ENCODE measurements around the gene PRKAA1. TPM values are rescaled to one million over a fixed set of nuclear protein-coding genes. Genes with fewer than 3 reads are reported as not detected.
"Not testable (repeated sequence)": the region's sequence is repeated elsewhere in the genome, so short reads cannot be mapped to it uniquely, and the experiment has no call there.

The PRKAA1 gene
- total RNA-seq, 1 experiment from 2014 or later, result 28.8 TPM

DNA sequence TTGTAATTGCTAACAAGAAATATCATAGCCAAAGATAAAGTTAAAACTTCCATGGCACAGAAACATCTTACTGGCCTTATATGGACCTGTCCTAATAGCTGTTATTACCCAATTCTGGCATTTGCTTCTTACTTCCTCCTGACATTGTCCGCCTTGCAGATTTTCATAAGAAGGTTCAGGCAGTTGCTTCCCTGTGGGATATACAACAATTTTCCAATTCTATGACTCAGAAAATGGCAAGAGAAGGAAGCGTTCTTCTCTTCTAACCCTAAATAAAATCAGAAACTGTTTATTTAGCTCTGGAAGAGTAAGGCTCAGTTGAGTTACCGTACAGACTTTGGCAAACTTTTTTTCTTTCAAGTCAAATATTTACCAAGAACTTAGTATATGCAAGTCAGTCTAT, 1.7 kb downstream of the PRKAA1 start:
- Mint-ChIP-seq H3K9me3 (peaks cover 0 to 2% of the 10 kb centered on the region in 2 experiments; a peak in 1 of 5 replicates), H3K27ac (no peak overlapping the region), H3K4me1 (peaks cover 12 to 24% of the 10 kb centered on the region in 2 experiments), H3K27me3 (ENCODE audit: low read depth) (0 out of 2 replicates have a peak, but pooled peaks cover 6% of the 10 kb centered on the region), H3K36me3 (ENCODE audit: insufficient read depth in 1 of 3, low read depth in 3 of 3) (peaks cover 9 to 17% (median 15%) of the 10 kb centered on the region in 3 experiments), H3K4me3 (peak overlapping the region; percentile 90 to 93)
- Histone ChIP-seq H2BK12ac (ENCODE audit: insufficient read length, low read depth, low read length) (no peak overlapping the region), H3K18ac (ENCODE audit: insufficient read length, low read depth, low read length) (no peak overlapping the region), H3K9ac (ENCODE audit: extremely low read depth, insufficient read length, low read length) (no peak overlapping the region), H3K27me3 (ENCODE audit: insufficient read depth, low read length) (no peaks in the 10 kb centered on the region), H3K23ac (ENCODE audit: insufficient read length, low read depth, low read length) (no peak overlapping the region), H4K20me1 (ENCODE audit: control insufficient read depth, insufficient read depth, insufficient read length) (no peaks in the 10 kb centered on the region), H3K79me2 (ENCODE audit: insufficient read depth, low read length) (peaks cover 34% of the 10 kb centered on the region; the same call in 1 of the 2 replicates), H2BK120ac (ENCODE audit: low read depth, low read length, poor library complexity, severe bottlenecking) (no peak overlapping the region), H2BK20ac (ENCODE audit: low read depth, low read length, poor library complexity, severe bottlenecking) (no peak overlapping the region), H3T11ph (ENCODE audit: low read length) (no peak overlapping the region), H4K8ac (replicated peaks; ENCODE audit: insufficient read length, low read depth, low read length) (no peak overlapping the region), H3K4me2 (ENCODE audit: insufficient read depth, insufficient read length, low read length) (peak overlapping the region; percentile 83), H2BK15ac (ENCODE audit: low read depth, low read length) (no peak overlapping the region), H4K5ac (ENCODE audit: insufficient read length, low read depth, low read length) (no peak overlapping the region), H3K23me2 (ENCODE audit: insufficient read length, low read depth, low read length, poor library complexity, severe bottlenecking) (peaks cover 9% of the 10 kb centered on the region), H2AK5ac (ENCODE audit: insufficient read length, low read length) (no peak overlapping the region), H3K27ac (ENCODE audit: insufficient read length, low read depth, low read length) (no peak overlapping the region), H2BK5ac (ENCODE audit: insufficient read length, low read length) (no peak overlapping the region), H3K4ac (ENCODE audit: low read depth, low read length) (no peak overlapping the region), H2AFZ (ENCODE audit: low read length) (no peak overlapping the region), H3K4me1 (ENCODE audit: insufficient read depth, low read length) (no peaks in the 10 kb centered on the region; the same call in 1 of the 2 replicates), H3K9me3 (ENCODE audit: control insufficient read depth, low read depth, low read length) (no peaks in the 10 kb centered on the region), H4K91ac (ENCODE audit: insufficient read length, low read depth, low read length) (no peak overlapping the region), H3K56ac (ENCODE audit: insufficient read length, low read depth, low read length) (no peak overlapping the region), H3K79me1 (ENCODE audit: insufficient read depth, low read depth, low read length, poor library complexity, severe bottlenecking) (no peaks in the 10 kb centered on the region), H3K14ac (ENCODE audit: insufficient read depth, low read length) (no peak overlapping the region)
- no peak for DNase-seq
- no CpG with 5 or more reads among the region's 3 CpGs for WGBS (ENCODE audit: extremely low coverage, insufficient read length, low lambda C conversion rate)
- TF ChIP-seq CTCF (conservative IDR thresholded peaks at IDR 0.05), result no peak

- no CpG with 5 or more reads among the region's 3 CpGs for WGBS (ENCODE audit: extremely low coverage, insufficient read length, low lambda C conversion rate)
- not testable (repeated sequence) for H4K8ac ChIP-seq (replicated peaks; ENCODE audit: insufficient read length, low read depth, low read length); H4K91ac ChIP-seq (ENCODE audit: insufficient read length, low read depth, low read length); H3T11ph ChIP-seq (ENCODE audit: low read length); H3K18ac ChIP-seq (ENCODE audit: insufficient read length, low read depth, low read length); H4K5ac ChIP-seq (ENCODE audit: insufficient read length, low read depth, low read length); H2AK5ac ChIP-seq (ENCODE audit: insufficient read length, low read length); H3K4ac ChIP-seq (ENCODE audit: low read depth, low read length); H4K20me1 ChIP-seq (ENCODE audit: control insufficient read depth, insufficient read depth, insufficient read length); H3K27me3 Mint-ChIP-seq (ENCODE audit: low read depth); H3K4me2 ChIP-seq (ENCODE audit: insufficient read depth, insufficient read length, low read length); H2BK5ac ChIP-seq (ENCODE audit: insufficient read length, low read length); H3K23me2 ChIP-seq (ENCODE audit: insufficient read length, low read depth, low read length, poor library complexity, severe bottlenecking); H3K9ac ChIP-seq (ENCODE audit: extremely low read depth, insufficient read length, low read length); H3K27ac Mint-ChIP-seq; H3K14ac ChIP-seq (ENCODE audit: insufficient read depth, low read length); H3K56ac ChIP-seq (ENCODE audit: insufficient read length, low read depth, low read length); DNase-seq; H3K9me3 Mint-ChIP-seq; H3K27me3 ChIP-seq (ENCODE audit: insufficient read depth, low read length); H2BK20ac ChIP-seq (ENCODE audit: low read depth, low read length, poor library complexity, severe bottlenecking); H3K79me1 ChIP-seq (ENCODE audit: insufficient read depth, low read depth, low read length, poor library complexity, severe bottlenecking); H3K4me1 ChIP-seq (ENCODE audit: insufficient read depth, low read length); H2BK120ac ChIP-seq (ENCODE audit: low read depth, low read length, poor library complexity, severe bottlenecking); H2BK15ac ChIP-seq (ENCODE audit: low read depth, low read length); H3K23ac ChIP-seq (ENCODE audit: insufficient read length, low read depth, low read length); H2BK12ac ChIP-seq (ENCODE audit: insufficient read length, low read depth, low read length); H3K27ac ChIP-seq (ENCODE audit: insufficient read length, low read depth, low read length); H2AFZ ChIP-seq (ENCODE audit: low read length); H3K9me3 ChIP-seq (ENCODE audit: control insufficient read depth, low read depth, low read length); H3K4me3 Mint-ChIP-seq
- Mint-ChIP-seq H3K4me1 (peaks cover 12 to 24% of the 10 kb centered on the region in 2 experiments), H3K36me3 (ENCODE audit: insufficient read depth in 1 of 3, low read depth in 3 of 3) (peaks cover 9 to 17% (median 15%) of the 10 kb centered on the region in 3 experiments)
- peaks cover 42% of the 10 kb centered on the region; the same call in 1 of the 2 replicates for H3K79me2 ChIP-seq (ENCODE audit: insufficient read depth, low read length)
Measured at GRCh38 chr5:40794877-40795276, 3.3 kb downstream of the PRKAA1 start.
